Measurements from ENCODE around the gene FIGNL2.

GRCh38 chr12:51784688-51785087, 63.8 kb downstream of the FIGNL2 start:
- TF ChIP-seq CTCF (IDR thresholded peaks at IDR 0.05 in 4 of 5, conservative IDR thresholded peaks at IDR 0.05 in 1 of 5) = no peak
- no peak for TF ChIP-seq POLR2A (IDR thresholded peaks at IDR 0.05)
